NCI-H1417 treated with DMSO at 0.1 percent for 48 hours (cell line): ENCODE measurements around the gene HLA-DMA.
"Not testable (repeated sequence)": the region's sequence is repeated elsewhere in the genome, so short reads cannot be mapped to it uniquely, and the experiment has no call there.

ENCODE experiments used
- DNase-seq: peaks from one replicate; lab custom pipeline; 2025; lab: John Stamatoyannopoulos, UW

The HLA-DMA gene

GRCh38 chr6:32954986-32955802 is 2.3 kb upstream of the HLA-DMA start:
- DNase-seq: no peak

- DNase-seq: no peak
Observed at GRCh38 chr6:32954267-32954666, 1.4 kb upstream of the HLA-DMA start.

- no peak for DNase-seq
Observed at GRCh38 chr6:32953775-32954174, 878 bp upstream of the HLA-DMA start.

DNA sequence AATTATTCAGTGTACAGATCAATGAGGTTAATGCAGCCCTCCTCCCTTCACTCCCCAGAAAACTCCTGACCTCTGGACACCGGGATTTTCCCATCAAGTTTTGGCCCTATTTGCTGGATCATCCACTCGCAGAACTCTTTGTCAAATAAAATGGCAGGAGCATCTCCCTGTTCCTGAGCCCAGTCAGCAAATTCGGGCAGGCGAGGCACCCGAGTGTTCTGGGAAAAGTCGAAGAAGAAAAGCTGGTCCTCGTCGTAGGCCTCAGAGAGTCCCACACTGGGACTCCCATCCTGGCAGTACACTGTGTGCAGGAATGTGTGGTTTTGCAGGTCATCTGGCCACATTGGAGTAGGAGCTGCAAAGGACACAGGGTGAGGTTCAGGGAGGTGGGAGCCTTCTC is 2.4 kb downstream of the HLA-DMA start:
- no peak for DNase-seq

DNA sequence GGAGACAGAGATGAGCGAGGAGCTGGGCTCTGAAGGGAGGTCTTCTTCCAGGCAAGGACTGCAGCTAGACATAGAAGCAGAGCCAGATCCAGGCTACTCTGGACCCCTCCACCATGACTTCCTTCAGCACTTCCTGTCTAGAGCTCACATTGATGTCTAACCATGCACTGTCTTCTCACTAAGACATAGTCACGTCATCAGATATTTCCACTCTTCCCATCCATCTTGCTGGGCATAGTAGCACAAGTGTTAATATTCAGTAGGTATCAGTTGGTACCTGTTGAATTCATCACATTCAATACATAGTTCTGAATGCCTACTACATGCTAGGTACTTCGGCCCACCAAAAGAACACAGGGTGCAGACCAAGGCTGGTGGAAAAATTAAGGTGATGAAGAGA is 2.9 kb downstream of the HLA-DMA start:
- DNase-seq: no peak

DNA sequence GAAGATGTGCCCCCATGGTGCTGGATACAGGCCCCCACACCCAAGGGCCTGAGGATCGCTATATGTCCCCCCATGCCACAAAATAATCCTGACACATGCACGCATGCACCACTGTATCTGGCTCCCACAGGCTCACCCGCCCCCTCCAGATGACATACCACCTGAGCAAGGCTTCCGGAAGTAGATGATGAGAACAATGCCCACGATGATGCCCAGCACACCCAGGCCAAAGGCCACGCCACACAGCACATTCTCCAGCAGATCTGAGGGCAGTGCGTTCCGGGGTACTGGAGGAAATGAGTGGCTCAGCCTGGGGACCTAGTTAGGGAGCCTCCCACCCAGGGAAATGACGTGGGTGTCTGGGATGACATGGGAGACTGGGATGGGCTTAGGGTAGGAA is 3.8 kb downstream of the HLA-DMA start:
- DNase-seq: no peak

DNA sequence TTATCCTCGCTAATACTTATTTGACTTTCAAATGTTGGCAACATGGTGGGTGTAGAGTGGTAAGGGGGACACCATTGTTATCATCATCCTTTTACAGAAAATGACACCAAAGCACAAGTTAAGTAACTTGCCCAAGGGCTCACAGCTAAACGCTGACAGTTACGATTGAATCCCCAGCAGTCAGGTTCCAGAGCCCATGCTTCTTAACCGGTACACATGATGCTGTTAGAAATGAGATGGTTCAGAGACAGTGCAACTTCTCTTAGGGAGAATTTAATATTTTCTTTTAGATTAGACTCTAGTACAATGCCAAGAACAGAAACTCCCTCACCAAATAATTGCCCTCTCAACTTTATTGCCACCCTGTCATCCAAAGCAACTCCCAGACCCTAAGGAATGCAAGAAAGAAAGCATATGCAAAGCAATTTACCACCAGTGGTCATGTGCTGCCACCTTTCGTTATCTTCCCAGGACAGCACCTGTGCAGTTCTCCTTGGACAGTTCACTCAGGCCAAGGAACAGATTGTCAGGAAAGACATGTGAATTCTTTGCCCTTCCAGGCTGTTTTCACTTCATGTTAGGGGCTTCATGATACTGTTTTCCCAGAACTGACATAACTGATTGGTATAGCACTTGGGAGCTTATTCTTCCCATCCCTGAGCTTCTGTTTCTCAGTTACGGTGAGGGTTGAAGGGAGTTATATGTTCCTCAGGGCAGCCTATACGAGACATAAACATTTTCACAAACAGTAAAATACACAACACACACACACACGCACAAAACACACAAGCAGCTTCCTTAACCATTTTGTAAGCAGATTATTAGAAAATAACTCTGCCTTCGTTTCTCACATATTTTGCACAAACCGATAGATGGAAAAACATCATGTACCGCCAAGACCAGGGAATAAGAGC is 5.1 kb downstream of the HLA-DMA start:
- DNase-seq: no peak

- no peak for DNase-seq
Observed at GRCh38 chr6:32946893-32947292, 6.0 kb downstream of the HLA-DMA start.

GRCh38 chr6:32945953-32946352 is 6.9 kb downstream of the HLA-DMA start:
- DNase-seq: no peak

- no peak for DNase-seq
Observed at GRCh38 chr6:32945108-32945760, 7.7 kb downstream of the HLA-DMA start.

GRCh38 chr6:32943864-32944649 is 8.8 kb downstream of the HLA-DMA start:
- no peak for DNase-seq

DNA sequence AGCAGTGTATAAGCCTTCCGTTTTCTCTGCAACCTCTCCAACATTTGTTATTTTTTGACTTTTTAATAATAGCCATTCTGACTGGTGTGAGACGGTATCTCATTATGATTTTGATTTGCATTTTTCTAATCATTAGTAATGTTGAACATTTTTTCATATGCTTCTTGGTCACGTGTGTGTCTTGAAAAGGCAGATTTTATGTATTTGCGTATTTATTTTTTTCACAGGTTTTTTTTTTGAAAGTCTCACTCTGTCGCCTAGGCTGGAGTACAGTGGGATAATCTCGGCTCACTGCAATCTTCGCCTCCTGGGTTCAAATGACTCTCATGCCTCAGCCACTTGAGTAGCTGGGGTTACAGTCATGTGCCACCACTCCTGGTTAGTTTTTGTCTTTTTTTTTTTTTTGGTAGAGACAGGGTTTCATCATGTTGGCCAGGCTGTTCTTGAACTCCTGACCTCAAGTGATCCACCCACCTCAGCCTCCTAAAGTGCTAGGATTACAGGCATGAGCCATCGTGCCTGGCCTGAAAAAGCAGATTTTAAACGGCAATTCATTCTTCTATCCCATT is 10.3 kb downstream of the HLA-DMA start:
- not testable (repeated sequence) for DNase-seq

- no peak for DNase-seq
Observed at GRCh38 chr6:32941214-32941768, 11.6 kb downstream of the HLA-DMA start.

DNA sequence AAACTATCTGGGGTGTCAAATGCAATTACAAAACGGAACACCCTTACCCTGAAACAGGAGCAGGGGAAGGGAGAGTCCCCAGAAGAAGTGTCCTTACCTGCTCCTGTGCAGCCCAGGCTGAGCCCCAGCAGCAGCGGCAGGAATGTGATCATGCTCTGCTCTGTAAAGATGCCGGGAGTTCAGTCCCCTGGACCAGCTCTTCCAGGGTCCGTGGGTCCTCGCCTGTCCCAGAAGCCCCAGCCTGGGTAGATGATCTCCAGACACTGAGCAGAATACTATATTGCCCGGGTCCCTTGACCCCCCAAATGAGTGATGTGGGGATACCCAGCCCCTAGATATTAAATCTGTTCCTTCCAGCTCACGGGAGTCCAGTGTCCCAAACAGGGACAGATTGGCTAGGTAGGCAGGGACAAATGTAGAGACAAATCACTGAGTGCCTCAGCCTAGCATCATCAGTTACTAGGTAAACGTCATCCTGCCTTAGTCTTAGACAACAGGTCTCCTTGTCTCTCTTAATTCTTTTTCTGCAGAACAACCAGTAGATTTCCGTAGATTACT is 12.2 kb downstream of the HLA-DMA start, which contains the start of gene HLA-DMB:
Gene HLA-DMB (minus strand): TSS at position 373 of the 558 bp plus-strand sequence. CDS start 221 bp downstream, at position 152.
- no peak for DNase-seq

DNA sequence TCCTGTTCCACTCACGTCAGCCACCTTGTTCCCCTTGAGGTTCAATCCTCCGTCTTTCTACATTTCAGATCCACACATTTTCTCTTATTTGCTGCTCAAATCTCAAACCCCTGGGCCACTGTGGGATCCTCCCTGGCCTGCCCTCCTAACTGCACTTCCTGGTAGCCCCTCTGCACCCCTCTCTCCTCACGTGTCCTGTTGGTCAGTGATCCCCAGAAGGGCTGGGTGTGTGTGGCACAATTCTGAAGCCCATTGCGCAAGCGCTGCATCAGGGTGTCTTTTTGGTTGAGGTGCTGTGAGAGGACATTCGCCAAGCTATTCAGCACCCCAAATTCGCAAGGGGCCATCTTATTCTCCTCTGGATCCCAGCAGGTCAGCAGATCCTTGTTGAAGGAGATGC is 14.4 kb downstream of the HLA-DMA start:
- no peak for DNase-seq

- no peak for DNase-seq
Observed at GRCh38 chr6:32937230-32937633, 15.7 kb downstream of the HLA-DMA start.

DNA sequence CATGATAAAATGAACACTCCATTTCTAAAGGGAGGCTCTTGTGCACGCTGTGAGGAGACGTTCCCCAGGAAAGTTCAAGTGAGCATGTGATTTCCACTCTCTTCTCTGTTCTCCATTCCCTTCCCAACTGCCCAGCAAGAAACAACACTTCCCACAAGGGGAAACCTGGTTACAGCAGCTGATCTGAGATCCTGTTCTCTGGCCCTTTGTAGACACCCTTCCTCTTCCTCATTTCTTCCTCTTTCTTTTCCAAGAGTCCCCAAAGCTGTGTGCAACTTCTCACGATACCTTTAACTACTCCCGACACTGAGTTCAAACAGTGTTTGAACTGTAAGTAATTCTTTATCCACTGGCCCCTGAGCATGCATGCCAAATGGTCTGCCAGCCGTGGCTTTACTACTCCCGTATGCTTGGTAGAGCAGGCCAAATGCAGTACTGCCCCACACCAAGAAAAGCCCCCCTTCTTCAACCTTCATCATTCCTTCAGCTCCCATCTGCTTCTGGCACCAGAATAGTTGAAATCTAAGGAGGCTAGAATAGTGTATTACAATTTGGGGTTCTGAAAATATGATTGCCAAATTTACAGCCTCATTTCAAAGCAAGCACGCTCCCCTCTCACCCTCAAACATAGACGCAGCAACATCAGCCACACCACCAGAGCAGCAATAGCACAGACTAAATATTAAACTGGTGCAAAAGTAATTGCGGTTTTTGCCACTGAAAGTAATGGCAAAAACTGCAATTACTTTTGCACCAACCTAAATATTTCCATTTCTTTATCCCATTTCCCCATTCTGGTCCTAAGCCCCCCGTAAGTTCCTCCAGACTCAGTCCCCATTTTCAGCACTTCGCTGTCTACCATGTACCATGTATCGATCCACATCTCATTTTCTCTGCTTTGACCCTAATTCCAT is 16.4 kb downstream of the HLA-DMA start:
- no peak for DNase-seq

DNA sequence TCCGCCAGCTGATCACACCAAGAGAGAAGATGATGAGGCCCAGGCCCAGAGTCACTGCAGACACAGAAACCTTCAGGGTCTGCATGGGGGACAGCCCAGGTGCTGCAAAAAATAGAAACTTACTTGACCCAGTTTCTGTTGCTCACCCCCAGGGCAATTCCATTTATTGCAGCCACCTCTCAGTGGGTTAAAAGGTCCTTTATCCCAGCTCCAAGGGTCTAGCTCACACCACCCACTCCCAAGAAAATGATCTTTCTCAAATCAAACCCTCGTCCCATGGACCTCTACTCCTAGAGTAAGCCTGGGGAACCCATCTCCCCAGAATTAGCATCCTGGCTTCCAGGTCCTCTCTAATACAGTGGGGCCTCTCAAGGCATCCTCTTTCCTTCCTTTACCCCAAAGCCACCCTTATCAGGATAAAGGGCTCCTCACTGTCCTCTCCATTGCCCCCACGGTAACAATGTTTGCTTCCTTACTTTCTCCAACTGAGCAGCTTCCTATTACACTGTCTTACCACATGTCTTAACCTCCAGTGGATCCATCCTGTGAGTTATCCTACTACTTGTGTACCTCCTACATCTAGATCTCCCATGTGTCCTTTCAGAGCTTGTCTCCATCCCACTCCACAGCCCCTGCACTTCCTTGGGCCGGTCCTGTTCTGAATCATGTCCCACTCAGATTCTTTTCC is 17.2 kb downstream of the HLA-DMA start:
- no peak for DNase-seq

GRCh38 chr6:32933661-32934085 is 19.2 kb downstream of the HLA-DMA start:
- no peak for DNase-seq
